Measurements from ENCODE around the gene CBX3. TPM values are rescaled to one million over a fixed set of nuclear protein-coding genes. Genes with fewer than 3 reads are reported as not detected.
A peak's percentile ranks its signal among the peaks of the same experiment; 100 is the strongest.

CBX3 gene
- total and polyA plus RNA-seq, 2 of the 13 experiments (the other 11 are each of a cell fraction or from before 2014, with no cell fraction given): 53.9 to 249 TPM

- TF ChIP-seq ZNF703 (CRISPR knock-in tag; IDR thresholded peaks at IDR 0.05; ENCODE audit: borderline replicate concordance) (no peak), ZNF609 (CRISPR knock-in tag; IDR thresholded peaks at IDR 0.05; ENCODE audit: borderline replicate concordance) (no peak), POLR2G (IDR thresholded peaks at IDR 0.05; ENCODE audit: low read depth, low read length) (peak; percentile 46), NFKBIZ (CRISPR knock-in tag; IDR thresholded peaks at IDR 0.05) (no peak), ZMYM4 (CRISPR knock-in tag; IDR thresholded peaks at IDR 0.05) (no peak), THAP8 (CRISPR knock-in tag; IDR thresholded peaks at IDR 0.05; ENCODE audit: borderline replicate concordance) (no peak), PAF1 (CRISPR knock-in tag; IDR thresholded peaks at IDR 0.05) (peak; percentile 57; the same call in 1 of the 2 replicates), CEBPB (IDR thresholded peaks at IDR 0.05; ENCODE audit: borderline replicate concordance, low read depth, low read length) (peak; percentile 76), SNAPC4 (CRISPR knock-in tag; IDR thresholded peaks at IDR 0.05) (no peak), SNRNP70 (IDR thresholded peaks at IDR 0.05; ENCODE audit: low read depth, low read length) (0 out of 2 replicates have a peak, but pooled peaks have one; percentile 69)
Measured at GRCh38 chr7:26188957-26189541, 12.5 kb upstream of the CBX3 start (continued).

All from HepG2 (cell line).